Activated CD4-positive, alpha-beta T cell treated with anti-CD3 and anti-CD28 coated beads for 1 hour (primary cell): ENCODE data around the gene MUCL3.
"Not testable (repeated sequence)": the region's sequence is repeated elsewhere in the genome, so short reads cannot be mapped to it uniquely, and the experiment has no call there.

Experiments used
- DNase-seq: peaks from one replicate; pipeline ENCODE4 v3.0.0-alpha.2; 2020

Gene MUCL3

DNA sequence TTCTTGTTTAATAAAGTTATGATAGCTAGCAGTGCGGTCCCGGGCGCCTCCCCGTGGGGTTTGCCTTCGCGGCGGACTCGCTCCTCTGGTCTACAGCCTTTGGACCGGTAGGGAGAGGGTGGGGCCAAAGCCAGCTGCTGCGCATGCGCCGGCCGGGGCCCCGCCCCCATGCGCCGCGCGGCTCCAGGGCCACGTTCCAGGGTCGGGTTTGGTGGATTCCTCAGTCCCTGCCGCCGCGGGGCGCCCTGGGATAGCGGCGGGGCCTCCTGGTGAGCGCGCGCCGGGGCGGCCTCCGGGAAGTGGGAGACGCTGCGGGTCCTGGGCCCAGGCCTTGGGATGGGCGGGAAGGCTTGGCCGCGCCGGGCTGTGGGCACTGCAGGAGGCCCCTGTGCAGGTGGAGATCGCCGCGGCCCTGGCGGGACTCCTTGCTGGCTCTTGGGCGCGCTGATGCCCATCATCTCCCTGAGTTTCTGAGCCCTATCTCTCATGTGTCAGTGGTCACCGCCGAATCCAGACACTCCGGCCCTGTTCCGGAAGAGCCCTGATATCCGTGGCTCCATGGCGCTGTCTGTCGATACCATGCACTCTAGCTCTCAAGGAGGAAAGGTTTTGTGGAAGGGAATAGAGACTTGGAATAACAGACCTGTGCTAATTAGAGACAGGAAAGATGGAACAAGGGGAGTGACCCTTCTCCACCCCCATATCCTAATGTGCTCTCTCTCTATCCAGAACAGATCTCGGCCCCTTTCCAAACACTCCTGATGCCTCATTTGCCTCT lies 26.5 kb upstream of the MUCL3 start, which contains the start of gene VARS2:
TSS of gene VARS2 (plus strand) at position 163 of the 778 bp plus-strand sequence. CDS start at position 762, 599 bp downstream.
- DNase-seq, result peak; percentile 81

DNA sequence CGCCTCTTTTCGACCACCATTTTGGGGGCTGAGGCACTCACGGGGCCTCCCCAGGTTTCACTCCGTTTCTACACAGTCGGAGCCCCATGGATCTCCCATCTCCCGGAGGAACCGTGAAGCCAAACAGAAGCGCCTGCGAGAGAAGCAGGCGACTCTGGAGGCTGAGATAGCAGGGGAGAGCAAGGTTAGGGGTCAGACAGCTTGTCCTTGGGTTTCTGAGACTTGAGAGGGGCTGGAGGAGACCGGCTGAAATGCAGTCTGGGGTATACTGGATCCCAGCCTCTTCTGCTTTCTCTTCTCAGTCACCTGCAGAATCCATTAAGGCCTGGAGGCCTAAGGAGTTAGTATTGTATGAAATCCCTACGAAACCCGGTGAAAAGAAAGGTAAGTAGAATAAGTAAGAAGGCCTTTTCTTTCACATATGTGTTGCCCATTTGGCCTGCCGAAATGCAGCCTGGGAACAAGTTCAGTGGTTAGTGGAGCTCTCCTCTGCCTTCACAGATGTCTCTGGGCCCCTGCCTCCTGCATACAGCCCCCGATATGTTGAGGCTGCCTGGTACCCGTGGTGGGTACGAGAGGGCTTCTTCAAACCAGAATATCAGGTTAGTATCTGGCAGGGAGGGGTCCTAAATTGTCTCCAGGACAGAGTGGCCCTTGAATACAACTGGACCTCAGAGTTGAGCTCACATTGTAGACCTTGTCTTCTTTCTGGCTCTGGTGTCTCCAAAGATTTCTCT lies 25.8 kb upstream of the MUCL3 start:
- no peak for DNase-seq

DNA sequence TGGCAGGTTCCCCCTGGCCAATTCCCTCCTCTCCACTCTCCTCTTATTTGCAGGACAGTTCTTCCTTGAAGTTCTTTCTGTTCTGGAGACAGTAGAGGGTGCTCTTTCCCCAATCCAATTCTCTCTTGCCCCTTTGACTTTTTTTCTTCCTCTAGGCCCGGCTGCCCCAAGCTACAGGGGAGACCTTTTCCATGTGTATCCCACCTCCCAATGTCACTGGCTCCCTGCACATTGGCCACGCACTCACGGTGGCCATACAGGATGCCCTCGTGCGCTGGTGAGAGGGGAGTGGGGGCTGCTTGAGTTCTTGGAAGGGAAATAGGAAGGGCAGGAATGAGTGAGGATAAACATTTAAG lies 25.2 kb upstream of the MUCL3 start:
- no peak for DNase-seq

DNA sequence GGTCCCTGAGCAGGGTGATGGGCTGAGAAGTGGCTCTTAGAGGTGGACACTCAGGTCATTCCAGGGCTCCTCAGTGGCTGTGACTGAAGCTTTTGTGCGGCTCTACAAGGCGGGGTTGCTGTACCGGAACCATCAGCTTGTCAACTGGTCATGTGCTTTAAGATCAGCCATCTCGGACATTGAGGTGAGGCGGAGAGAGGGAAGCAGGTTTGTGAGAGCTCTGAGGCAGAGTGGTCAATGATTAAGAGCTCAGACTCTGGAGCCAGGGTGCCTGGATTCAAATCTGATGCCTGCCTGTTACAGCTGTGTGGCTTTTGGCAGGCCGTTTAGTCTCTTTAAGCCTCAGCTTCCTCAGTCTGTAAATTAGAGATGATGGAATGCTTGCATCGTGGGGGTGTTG lies 23.7 kb upstream of the MUCL3 start:
- DNase-seq, result no peak

DNA sequence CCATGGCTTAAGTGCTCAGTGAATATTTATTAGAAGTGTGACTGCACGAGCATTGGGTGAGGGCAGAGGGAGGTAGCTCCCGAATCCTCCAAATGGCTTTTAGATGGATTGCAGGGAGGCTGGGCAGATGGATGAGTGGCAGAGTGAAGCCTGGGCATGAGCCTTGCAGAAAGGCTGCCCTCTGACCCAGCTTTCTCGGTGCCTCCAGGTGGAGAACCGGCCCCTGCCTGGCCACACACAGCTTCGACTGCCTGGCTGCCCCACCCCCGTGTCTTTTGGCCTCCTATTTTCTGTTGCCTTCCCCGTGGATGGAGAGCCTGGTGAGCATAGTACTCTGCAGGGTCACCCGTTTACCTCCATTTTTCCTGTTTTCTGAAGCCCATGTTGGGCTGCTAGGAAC lies 23.3 kb upstream of the MUCL3 start:
- no peak for DNase-seq

DNA sequence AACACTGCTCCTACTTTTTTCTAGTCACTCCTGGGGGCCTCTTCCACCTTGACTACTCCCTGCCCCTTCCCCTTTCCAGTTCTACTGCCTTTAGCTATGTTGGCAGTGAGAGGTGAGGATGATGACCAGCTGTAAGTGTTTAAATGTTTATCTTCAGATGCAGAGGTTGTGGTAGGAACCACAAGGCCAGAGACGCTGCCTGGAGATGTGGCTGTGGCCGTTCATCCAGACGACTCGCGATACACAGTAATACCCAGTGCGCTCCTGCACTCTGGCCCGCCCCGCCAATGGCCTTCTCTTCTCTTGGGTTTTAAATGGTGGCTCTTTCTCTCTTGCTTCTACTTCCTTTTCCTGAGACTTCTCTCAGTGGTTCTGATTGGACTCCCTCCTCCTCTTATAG lies 22.1 kb upstream of the MUCL3 start:
- DNase-seq, result no peak

DNA sequence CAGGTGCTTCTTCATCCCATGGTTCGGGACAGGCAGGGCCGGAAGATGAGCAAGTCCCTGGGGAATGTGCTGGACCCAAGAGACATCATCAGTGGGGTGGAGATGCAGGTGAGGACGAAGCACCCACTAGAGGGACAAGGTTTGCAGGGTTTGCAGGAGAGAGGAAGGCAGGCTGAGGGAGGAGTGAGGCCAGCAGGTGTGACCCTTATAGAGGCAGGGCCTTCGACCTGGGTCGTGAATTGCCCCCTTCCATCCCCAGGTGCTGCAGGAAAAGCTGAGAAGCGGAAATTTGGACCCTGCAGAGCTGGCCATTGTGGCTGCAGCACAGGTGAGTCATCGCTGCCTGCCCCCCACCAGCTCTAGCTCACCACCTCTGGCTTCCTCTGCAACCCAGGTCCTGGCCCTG lies 18.3 kb upstream of the MUCL3 start:
- no peak for DNase-seq

DNA sequence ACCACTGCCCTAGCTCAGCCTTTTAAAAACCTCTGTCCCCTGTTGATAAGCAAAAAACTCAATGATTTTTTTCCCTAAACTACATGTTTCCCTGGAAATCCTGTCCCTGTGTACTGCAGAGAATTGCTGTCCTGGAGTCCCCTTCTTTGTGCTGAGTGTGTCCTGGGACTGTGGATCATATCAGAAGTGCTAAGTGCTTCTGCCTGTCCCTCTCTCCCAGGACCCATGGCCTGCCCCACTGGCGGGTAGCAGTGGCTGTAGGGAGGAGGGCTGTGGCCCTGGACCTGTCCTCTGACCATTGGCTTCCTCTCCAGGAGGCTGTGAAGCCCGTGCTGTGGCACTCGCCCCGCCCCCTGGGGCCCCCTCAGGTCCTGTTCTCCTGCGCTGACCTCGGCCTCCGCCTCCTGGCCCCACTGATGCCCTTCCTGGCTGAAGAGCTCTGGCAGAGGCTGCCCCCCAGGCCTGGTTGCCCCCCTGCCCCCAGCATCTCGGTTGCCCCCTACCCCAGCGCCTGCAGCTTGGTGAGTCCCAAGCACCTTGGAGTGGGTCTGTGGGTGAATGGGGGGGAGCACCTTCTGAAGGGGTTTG lies 16.6 kb upstream of the MUCL3 start:
- not testable (repeated sequence) for DNase-seq

DNA sequence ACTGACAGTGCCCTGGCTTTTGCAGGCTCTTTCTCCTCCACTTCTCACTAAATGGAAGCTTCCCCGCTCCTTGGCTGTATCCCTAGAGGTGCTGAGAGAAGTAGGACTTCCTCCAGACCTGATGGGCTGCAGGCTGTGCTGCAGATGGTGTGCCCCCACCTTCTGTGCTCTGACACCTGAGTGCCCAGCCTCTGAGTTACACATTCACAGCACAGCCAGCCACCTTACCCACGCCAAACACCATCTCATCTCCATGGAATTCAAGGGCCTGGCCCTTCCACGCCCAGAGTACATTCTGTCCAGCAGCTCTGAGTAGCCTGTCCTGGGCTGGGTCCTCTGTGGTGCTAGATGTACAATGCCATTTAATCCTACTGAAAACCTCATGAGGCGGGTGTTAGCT lies 14.1 kb upstream of the MUCL3 start:
- DNase-seq, result no peak

DNA sequence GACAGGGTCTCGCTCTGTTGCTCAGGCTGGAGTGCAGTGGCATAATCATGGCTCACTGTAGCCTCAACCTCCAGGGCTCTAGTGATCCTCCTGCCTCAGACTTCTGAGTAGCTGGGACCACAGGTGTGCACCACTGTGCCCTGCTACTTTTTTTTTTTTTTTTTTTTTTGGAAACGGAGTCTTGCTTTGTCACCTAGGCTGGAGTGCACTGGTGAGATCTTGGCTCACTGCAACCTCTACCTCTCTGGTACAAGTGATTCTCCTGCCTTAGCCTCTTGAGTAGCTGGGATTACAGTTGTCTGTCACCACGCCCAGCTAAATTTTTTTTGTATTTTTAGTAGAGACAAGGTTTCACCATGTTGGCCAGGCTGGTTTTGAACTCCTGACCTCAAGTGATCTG lies 13.7 kb upstream of the MUCL3 start:
- not testable (repeated sequence) for DNase-seq

DNA sequence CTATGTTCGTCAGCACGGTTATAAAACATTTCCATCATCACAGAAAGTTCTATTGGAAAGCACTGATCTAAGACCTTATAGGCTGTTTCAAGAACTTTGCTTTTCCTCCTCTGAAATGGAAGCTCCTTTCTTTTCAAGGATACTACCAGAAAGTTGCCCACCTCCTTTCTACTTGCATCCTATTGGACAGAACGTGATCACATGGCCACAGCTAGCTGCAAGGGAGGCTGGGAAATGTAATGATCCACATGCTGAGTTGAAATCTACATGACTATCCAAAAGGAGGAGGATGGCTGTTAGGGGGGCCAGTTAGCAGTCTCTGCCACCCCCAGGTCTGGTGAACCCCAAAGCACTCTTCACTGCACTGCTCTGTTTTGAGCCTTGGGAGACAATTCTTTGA lies 12.1 kb upstream of the MUCL3 start:
- DNase-seq, result no peak

DNA sequence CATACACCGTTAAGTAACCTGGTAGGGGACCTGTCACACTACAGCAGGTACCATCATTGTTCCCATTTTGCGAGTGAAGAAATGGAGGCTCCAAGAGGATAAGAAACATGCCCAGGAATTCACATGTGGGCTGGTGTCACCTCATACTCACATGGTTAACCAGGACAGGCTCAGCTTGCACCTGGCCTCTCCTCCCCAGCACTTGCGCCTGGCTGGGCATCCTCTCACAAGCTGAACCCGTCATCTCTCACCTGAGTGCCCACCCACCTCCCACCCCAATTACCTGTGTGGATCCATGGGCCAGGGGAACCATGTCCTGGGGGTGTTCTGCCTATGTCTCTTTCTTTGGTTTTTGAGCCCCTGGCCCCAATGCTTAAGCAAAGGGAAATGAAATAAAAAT lies 10.3 kb upstream of the MUCL3 start:
- DNase-seq, result no peak

DNA sequence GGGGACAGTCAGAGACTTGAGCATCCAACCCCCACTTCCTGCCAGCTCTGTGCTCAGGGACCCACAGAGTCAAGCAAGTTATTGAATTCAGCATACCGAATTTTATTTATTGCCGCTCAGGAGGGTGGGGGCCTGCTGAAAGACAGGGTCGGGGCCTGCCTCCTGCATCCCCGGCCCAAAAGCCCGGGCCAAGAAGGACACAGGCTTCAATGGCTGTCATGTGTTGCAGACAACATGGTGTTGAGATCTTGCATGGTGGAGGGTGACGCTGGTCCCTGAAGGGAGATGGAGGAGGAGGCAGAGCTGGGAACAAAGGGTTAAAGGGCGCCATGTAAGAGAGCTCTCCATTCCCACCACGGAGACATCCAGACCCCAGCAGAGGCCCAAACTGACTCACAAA lies 9.5 kb upstream of the MUCL3 start:
- no peak for DNase-seq

DNA sequence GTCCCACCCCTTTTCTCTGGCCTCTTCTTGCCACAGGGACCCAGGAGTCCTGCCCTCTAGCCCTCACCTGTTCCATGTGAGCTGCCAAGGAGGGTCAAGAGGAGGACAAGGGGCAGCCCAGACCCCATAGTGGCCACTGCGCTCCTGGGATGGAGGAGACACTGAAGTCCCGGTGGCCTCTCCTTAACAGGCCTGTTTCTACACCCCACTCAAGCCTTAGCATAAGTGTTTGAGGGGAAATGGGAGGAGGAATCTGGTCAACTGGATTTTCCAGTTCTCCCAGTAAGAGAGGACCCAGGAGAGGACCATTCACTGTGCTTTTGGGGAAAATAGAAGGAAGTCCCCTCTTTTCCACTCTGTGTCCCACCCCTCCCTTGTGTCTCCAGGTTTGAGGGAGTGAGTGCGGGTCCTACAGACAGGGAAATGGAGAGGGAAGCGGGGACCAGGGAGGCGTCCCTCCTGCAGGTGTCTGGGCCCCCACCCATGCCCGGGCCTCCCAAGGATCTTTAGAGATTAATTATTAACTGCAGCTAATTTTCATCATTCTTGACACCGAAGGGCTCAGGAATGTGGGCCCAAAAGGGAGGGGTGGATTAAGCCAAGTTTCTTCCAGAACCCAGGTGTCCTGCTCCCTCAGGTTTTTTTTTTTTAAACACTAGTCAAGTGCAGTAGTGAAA lies 8.7 kb upstream of the MUCL3 start, which contains the start of gene SFTA2:
TSS of gene SFTA2 (minus strand) at position 202 of the 677 bp plus-strand sequence. CDS start at position 128, 74 bp downstream.
- DNase-seq, result no peak

DNA sequence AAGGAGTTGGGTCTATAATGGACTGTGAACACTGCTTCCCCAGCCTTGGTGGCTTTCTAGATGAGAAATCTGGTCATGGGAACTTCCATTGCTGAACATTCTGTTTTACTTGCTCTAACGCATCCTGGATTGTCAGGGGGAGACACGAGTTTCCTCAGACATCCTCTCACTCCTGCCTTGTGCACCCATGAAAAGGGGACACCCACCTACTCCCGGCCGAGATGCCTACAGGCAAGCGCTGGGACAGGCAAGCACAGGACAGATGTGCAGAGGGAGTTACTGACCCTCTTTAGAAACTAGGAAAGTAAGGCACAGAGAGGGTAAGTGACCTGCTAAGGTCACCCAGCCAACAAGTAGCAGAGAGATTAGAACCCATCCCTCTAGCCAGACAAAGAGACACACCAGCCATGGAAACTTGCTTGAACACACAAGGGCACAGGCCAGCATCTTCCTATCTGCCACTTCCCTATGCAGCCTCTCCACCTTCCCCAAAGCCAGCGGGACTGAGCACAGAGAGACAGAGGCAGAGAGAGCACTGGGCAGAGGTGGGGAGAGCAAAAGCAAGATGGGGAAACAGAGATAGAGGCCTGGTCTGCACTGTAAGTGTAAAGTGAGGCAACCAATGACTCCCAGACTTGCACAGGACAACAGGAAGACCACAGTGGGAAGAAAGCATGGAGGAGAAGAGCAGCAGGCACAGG lies 8.0 kb upstream of the MUCL3 start:
- DNase-seq, result no peak

DNA sequence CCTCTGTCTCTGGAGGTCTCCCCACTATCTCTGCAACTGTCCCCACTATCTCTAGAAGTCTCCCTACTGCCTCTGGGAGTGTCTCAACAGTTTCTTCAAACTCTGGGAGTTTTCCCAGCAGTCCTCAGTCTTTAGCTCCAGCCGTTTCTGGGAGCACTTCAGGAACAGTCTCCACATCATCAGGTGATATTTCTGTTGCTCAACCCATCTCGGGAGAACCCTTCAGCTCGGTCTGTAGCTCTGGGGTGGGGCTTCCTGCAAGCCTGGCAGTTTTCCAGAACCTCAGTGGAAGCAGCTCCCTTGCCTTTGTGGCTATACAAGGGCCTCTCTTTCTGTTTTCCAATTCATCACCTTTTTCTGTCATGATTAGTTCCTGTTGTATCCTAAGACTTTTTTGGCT lies 5.8 kb upstream of the MUCL3 start:
- no peak for DNase-seq

DNA sequence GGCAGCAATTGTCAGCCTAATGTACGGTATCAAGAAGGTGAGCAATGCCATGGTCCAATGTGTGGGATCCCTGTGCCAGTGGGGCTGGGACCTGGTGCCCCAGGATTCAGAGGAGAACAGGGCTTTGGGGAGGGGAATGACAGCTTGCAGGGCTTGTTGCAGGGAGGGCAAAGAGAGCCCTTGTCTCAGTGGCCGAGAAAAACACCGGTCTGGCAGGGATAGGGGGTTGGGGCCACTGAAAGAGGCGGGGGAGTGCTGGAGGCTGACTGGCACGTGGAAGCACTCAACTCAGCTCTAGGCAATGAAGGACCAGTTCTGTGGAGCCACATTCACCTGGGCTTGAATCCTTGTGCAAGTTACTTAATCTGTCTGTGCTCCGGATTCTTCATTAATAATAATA lies 3.5 kb upstream of the MUCL3 start:
- no peak for DNase-seq

DNA sequence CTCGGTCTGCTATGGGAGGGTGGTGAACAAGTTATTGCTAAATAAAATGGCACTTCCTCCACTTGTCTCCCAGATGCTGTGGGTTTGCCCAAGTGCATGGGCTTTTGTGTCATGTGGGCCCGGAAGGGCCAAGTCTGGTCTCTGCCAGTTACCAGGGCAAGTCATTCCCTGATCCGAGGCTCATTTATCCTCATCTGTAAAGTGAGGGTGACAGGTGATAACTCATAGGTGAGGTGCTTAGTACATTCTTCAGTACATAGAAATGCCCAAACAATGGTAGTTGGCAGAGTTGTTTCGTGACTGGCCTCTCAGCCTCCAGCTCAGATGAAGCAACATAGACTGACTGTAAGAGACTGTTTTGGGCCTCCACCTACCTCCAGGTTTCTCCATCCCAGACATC lies 2.0 kb upstream of the MUCL3 start:
- no peak for DNase-seq

DNA sequence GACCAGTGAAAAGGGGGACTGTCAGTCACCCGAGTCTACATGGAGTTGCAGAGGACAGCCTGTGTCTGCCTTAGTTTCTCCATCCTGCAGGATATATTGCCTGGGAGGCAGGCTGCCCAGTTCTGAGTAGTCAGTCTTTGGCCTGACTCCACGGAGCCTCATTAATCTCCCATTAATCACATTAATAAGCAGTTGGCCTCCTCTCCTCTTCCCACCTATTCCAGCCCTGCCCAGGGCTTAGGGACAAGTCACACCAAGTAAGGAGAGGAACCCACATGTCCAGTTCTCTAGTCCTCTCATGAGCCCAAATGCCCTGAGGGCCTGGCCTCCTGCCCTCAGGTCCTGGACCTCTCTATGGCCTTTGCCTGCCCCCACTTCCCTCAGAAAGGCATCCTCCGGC lies 1.3 kb upstream of the MUCL3 start:
- DNase-seq, result no peak

DNA sequence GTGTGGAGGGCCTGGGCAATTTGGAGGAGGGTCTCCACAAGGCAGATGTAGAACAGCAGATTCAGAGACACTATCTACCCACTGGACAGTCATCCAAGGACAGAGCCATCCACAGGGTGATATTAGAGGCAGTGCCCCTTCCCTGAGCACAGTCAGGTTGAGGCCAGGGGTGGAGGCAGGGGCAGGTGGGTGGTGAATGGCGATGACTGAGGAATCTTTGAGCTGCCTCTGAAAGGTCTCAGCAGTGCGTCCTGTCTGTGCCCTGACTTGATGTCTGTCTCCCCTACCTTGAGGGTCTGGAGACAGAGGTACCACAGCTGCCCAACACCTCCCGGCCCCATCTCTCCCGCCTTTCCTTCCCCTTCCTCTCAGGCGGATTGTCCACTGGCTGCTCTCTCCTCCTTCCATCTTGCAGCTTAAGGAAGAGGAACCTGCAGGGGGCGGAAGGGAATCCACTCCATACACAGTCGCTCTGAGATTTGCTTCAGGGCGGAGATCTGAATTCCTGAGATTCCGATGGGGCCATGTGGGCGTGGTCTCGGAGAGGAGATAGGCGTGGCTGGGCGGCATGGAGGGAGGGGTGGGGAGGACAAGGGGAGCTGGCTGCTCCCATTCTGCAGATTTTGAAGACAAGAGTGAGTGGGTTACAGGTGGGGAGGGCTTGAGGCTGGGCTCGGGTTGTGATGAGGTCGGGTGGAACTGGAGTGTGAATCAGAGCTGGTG lies 1.7 kb downstream of the MUCL3 start:
- DNase-seq, result no peak

DNA sequence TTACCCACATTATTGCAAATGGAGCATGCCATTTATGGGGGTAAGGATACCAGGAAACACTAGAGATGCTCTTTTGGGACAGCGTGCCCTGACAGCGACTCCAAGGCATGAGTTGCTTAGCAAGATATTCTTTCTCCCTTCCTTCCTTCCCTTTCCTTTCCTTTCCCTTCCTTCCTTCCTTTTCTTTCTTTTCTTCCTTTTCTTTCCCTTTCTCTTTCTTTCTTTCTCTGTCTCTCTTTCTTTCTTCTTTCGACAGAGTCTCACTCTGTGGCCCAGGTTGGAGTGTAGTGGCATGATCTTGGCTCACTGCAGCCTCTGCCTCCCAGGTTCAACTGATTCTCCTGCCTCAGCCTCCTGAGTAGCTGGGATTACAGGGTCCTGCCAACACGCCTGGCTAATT lies 3.3 kb downstream of the MUCL3 start:
- DNase-seq, result no peak

DNA sequence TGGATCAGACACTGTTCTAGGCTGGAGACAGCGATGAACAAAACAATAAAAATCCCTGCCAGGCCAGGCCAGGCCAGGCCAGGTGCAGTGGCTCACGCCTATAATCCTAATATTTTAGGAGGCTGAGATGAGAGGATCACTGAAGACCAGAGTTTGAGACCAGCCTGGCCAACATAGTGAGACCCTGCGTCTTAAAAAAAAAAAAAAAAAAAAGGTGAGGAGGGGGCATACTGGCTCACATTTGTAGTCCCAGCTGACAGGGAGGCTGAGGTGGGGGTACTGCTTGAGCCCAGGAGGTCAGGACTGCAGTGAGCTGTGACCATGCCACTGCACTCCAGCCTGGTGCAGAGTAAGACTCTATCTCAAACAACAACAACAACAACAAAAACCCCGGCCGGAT lies 4.5 kb downstream of the MUCL3 start:
- DNase-seq, result no peak
